Epidermal melanocyte (primary cell): ENCODE results near the gene COL4A1.
A peak's percentile ranks its signal among the peaks of the same experiment; 100 is the strongest.

Experiments used
- DNase-seq: peaks from one replicate; pipeline ENCODE4 v3.0.0; 2011; ENCODE audit warnings: low spot score; ENCODE audit not compliant: insufficient read length

COL4A1 gene

DNA sequence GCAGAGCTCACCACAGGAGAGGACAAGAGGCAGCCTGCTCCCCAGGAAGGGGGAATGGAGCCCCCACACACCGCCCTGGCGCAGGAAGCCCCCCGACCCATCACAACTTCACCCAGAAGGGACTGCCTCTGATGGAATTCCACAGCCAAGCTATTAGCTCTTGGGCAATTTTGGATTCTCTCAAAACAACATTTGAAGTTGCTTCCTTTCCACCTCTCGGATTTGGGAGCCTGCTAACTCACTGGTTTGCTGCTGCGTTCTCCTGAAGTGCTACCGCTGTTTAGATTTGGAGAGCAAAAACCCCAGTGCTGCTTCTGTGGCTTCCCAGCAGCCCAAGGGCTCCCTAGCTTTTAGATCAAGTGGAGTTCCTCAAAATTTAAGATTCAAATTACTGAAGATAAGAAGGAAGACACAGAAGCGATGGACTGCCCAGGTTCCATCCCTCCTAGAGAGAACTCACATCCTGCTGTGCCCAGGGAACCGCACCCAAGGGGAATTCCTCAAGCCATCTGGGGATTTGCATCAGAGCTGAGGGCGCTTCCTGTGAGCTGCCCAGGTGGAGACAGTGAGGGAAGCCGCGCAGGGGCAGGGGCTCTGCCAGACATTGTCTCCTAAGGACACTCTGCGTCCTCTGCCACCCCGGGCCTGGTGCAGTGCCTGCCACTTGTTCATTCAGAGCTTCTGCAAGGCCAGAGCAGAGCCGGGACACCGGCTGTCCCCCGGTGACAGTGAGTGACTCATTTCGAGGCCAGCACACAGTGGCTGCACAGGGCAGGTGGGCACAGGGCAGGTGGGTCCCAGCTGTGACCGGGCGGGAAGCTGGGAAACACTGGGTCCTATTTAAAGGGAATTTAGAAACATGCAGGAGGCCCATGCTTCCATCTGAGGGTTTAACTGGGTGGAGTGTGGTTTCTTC is 45.5 kb downstream of the COL4A1 start:
- DNase-seq = no peak

DNA sequence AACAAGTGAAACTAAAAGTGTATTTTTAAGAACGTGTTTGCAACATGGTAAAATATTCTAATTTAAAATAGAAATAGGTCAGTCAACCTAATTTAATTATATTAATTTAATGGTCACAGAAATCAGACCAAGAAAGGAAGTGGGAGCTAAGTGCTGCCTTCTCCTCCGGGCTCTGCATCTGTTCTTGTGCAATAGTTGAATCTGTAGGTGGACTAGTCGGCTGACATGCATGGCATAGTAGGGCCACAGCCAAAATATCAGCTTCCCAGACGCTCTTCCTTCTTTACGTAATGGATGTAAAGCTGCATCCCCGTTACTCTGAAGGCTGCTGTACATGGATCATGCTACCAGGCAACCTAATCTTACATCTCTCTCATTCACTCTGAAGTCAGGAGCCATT is 47.3 kb downstream of the COL4A1 start:
- no peak for DNase-seq

DNA sequence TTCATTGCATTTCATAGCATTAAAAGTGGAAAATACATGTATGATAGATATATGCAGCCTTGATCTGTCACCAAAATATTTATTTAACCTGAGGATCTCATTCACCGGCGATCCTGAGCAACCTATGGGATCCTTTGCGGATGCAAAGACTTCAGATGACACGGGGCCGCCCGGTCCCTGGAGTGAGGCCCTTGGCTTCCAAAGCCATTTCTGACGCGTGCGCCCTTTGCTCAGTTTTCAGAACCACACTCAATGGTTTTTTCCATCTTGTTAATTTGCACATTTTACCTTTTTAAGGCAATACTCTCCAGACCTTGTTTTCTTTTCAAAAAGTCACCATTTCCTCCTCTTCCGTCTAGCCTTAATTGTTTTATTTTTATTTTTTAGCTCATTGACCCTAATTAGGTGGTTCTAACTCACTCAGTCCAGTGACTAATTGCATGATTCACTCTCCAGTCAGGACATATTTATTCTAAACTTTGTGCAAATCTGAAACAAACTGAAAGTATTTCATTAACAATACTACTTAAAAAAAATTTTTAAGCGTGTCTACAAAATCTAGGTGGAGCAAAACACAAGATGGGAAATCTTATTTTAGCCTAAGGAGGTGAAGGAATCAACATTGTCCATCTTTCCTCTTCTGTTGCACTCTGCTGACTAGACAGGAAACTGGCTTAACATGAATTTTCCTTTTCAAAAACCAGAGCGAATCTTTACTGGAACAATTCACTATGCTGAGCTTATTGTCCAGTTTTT is 47.9 kb downstream of the COL4A1 start:
- no peak for DNase-seq

DNA sequence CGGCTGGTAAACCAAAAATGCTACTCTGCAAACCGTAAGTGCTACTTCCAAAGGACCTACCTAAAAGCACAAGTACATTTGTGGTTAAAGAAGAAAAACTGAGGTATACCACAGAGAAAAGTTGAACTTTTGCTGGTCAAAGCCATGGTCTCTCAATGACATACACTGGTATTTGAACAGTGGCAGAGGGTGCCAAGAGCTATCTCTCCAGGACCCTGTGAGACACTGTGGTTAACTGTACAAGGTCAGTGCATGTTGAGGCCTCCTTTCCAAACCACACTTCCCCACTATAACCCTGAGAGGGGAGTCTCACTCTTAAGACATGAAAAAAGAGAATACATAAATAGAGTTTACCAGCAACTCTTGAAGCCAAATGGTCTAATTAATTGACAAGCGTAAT is 49.5 kb downstream of the COL4A1 start:
- no peak for DNase-seq

DNA sequence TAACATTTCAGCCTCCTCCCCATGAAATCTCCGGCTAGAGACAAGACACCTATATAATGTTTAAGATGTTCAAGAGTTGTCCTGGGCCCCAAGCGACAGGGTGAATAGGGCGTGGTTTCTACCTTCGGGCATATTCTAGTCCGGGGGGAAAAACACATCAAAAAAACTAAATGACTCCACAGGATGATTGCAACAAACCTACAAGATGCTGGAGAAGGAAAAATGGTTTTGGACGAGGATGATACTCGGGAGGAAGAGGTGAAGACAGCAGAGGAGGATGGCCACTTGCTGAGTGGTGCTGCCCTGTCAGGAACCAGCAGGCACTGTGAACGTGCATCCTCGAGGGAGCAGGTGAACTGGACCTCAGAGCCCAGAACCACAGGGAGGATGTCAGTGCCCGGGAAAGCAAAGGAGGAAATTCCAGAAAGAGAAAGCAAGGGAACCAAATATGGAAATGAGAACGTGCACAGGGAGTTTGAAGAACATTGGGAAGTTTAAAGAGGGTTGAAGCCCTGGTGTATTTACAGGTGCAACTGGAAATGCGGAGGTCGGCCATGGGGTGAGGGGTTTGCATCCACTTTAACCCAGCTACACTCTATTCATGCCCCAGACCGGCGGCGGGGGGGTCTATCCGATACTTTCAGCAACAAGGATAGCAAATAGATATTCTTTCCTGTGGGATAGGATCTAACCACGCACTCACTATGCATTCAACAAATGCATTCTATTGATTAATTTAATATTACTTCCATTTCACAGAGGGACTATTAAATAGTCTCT is 50.6 kb downstream of the COL4A1 start:
- no peak for DNase-seq

DNA sequence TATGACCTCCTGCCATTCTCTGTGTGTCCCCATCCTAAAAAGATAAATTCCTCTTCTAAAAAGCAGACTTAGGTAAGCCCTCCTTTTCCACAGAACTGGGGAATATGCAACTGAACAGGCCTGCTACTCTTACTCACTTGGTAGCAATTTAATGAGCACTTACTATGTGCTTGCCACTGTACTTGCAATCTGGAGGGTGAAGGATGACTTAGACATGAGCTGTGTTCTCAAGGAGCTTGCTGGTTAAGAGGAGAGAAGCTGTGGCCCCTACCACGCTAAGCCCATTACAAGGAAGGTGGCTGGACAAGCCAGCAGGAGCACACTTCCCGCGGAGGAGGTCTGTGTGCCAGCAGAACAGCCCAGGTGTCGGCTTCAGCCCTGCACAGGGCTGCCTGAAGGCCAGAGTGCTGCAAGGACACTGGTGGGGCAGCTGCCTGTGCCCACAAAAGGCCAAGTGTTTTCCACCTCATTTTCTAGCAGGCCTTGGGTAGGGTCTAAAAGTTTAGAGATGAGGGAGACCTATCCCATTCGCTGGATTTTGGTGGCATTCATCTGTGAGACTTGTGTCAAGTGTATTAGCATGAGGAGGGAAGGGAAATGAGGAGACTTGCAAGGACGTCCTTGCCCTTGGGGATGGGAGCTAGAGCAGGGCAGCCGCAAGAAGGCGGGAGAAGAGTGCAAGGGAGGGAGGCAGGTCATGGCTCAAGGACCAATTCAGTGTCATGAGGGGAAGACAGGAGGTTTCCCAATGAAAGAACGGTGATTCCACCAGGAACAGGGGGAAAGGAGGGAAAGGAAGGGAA is 52.0 kb downstream of the COL4A1 start:
- no peak for DNase-seq

DNA sequence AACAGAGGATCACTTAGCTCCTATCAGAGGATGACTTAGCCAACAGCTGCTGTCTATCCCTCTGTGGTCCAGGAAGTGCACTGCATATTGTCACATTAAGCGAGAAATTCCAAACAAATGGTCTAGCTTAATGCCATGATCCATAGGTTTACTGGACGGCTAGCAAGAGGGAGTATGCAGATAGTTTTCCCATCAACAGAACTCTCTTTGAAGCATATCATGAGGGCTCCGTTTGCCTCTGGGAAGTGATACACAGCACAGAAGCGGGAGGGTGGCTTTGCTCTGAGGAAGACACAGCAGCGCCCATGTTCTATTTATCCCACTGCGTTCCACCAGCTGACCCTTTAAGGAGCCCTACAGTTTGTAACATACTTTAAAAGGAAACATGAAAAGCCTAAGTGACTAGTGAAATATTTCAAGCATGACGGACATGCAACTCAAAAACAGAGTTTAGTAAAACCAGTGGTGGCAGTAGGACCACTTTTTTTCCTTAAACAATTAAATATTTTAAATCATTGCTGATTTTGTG is 52.7 kb downstream of the COL4A1 start:
- DNase-seq = no peak

DNA sequence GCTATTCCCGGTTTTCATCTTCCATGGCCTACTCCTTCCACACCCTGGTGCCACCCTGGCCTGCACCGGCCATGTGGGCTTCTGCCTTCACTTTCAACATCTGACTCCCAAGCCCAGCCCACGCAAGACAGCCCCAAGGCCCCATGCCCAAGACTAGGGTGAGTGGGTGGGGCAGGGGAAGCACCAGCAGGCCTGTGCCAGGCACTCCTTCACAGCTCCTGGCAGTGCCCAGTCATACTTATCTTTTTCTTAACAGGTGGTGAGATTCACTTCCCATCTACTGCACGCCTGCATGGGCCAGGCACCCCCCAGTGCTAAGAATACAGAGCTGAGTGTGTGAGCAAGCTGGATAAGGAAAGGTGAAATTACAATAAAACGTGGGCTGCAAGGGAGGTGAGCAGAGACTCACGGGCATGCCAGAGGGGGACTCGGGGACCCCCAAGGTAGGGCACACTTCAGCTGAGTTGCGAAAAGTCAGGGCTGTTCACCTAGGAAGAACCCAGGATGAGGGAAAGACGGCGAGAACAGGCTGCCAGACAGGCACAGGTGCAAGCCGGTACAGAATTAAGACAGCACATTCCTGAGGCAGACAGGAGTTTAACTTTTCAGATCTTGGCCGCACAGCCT is 55.7 kb downstream of the COL4A1 start:
- DNase-seq = no peak

DNA sequence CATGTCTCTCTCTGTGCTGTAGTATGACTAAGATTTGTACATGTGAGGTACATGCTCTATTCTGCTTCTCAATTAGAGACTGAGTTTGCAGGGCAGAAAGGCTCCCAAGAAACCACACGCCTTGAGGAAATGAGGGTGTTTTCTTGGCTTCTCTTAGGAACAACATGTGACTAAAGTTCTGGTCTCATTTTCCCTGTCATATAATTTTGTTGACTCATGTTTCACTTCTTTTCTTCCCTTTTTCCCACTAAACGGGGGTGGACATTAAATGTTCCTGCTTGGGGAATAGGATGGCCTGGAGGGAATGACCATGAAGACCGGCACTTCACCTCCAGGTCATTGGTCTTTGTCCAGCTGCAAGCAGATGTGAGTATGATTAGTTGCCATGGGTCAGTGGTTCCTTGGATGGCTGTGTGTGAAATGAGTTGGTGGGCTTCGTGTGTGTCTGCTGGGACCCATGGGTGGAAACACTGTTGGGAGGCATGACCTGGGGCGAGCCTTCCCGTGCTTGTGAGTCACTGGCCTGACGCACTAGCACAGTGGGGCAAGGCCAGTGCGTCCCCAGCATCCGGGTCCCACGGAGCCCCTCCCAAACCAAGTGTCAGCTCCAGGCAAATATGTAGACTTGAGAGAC is 56.6 kb downstream of the COL4A1 start:
- peak; percentile 46 for DNase-seq

DNA sequence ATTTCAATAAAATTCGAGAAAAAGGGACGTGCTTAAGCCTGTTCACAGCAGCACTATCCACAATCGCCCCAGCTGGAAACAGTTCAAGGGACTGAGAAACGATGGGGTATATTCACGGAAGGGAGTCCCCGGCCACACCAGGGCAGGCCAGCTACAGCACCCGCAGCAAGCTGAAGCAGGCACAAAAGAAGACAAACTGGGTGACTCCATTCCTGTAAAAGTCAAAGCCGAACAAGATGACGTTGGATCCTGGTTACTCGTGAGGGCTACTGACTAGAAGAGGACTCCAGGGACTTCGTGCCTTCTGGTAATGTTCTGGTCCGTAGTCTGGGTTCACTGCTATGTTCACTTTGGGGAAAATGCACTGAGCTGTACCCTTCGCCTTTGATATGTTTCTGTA is 57.6 kb downstream of the COL4A1 start:
- DNase-seq = no peak

DNA sequence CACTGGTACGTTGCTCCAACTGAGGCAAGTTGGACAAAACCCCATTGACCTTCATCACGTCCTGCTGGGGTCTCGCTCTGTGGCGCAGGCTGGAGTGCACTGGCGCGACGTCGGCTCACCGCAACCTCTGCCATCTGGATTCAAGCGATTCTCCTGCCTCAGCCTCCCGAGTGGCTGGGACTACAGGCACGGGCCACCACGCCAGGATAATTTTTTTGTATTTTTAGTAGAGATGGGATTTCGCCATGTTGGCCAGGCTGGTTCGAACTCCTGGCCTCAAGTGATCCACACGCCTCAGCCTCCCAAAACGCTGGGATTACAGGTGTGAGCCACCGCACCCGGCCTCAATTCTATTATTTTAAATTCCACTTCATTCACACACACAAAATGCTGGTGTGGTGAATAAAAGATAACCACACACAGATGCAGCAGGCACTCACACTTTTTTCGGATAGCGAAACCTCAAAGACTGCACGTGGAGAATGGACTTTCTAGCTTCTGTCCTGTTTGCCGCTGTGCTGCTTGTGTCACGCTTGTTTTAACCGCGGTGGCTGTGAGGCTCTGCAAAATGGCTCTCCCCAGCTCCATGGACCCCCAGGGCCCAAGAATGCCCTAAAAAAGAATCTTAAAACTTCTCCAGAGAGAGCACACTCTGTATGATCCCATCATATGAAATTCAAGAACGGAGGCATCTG is 58.4 kb downstream of the COL4A1 start:
- no peak for DNase-seq

DNA sequence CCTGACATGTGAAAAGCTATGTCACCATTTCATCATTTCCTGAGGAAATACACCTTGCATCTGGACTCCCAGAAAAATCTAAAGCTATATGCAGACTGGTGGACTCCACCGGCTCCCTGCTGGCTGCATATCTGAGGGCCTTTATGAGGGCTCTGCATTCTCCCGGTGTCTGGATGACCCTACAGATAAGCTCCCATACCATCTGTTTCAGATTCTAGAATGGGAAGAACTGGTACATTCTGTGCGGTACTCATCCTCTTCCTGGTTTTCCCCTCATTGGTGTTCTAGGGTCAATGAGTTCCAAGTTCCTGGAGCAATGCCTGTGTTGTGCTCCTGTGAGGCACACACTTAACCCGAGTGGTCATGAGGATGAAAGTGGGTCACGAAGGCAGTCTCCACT is 60.4 kb downstream of the COL4A1 start:
- no peak for DNase-seq

DNA sequence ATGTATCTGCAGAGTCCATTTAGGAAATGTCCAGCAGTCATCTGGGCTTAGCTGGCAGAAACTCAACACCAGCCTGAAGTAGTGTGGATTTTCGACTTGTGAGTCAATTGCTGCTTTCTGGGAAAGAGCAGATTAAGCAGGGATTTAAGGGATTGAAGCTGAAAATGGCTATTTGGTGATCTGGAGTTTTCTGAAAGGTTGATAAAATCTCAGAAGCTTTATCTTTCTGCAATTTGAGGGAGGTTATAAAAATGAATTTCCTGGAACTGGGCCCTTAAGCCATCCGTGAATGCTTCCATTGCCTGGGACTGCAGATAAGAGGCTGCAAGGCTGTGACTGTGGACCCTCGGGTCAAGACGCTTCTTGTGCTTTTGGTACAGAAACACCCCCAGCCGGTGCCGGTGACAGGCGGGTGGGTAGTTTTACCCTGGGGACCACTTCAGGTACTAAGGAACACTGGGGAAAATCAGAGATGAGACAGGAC is 61.5 kb downstream of the COL4A1 start:
- DNase-seq = no peak

DNA sequence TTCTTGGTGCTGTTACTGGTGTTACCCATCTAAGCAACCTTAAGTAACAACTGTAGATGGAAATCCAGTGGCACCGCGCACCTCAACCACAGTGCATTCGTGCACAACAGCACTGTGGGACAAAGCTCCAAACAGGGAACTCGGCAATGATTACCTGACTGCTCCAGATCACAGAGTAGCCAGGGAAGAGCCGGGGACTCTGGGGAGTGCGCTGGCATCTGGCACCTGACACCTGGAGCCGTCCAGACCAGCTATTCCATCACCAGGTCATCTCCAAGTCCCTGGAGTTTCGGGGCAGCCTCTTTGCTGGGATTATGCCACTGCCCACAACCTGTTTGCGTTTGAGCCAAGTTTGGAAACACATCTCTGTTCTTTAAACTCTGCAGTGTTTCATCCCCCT is 62.0 kb downstream of the COL4A1 start:
- no peak for DNase-seq

DNA sequence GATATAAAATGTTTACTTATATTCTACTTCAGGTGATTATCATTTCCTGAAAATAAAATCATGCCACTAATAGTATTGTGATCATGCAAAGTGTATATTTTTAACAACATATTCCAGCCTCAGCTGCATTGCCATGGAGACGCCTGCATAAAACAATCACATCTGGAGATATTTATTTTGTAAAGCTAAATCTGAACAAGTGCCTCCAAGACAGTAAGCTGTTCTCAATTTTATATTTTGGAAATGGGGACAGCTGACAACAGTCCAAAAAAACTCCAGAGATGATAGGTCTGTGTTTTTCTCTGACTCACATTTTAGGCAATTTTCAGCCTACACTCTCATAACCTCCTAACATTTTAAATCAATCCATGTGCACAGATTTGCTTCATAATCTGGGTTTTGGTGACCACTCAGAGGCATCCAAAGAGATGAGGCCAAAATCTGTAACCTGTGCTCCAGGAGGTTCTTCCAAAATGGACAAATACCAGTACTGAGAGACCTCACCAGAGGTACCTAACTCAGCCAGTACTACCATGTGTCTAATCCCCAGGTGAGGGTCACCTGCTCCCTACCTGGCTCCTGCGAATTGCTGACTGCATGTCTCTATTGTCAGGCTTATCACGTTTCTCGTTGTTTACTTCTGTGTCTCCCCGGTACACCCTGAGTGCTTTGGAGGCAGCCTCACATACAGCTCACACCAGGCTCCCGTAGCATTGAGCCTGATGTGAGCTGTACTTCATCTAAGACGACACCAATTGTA is 62.7 kb downstream of the COL4A1 start:
- DNase-seq = peak; percentile 43

DNA sequence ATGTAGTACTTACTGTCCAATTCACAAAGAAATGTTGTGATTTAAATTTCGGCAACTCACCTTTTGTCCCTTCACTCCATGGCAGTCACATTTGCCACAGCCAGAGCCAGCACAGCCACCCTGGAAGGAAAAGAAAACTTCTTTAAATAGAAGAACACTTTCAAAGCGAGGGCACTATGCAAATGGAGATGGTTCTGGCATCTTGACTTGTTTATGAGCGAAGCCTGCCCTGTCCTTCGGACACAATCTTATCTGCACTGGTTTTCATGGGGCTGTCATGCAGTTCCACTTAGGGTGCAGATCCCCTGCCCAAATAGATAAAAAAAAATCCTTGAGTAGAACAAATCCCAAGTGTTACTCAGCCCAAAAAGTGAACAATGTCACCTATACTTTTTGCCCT is 64.3 kb downstream of the COL4A1 start:
- DNase-seq = no peak

DNA sequence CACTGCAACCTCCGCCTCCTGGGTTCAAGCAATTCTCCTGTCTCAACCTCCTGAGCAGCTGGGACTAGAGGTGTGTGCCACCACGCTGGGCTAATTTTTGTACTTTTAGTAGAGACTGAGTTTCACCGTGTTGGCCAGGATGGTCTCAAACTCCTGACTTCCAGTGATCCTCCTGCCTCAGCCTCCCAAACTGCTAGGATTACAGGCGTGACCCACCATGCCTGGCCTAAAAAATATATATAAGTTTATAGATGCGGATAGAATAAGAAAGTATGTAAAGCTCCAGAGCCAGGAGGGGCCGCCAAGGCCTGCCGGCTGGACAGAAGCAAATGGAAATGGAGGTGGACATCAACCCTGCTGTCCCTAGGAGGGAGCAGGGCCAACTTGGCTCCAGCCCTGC is 66.0 kb downstream of the COL4A1 start:
- no peak for DNase-seq

DNA sequence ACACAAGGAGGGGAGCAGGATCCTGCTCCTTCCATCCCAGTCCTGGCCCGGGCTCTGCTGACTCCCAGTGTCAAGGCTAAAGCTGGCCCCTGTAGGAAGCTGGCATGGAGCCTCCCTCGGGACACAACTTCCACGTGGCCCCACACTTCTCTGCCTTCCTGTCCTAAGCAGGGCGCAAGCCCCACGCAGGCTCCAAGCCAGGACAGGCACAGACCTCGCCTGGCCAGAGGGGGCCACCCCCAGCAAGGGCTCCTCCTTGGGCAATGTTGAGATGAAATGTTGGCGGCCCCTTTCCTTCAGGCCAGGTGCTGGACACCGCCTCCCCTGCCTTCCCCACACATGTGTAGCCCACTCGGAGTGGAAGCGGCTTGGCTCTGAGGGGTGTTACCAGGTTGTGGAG is 66.6 kb downstream of the COL4A1 start:
- DNase-seq = no peak
